Stimulated activated CD4-positive, alpha-beta T cell treated with anti-CD3 and anti-CD28 coated beads, Interleukin-15, amount 100 ng/mL, for 1 hour (primary cell): ENCODE data around the gene ZNF444.

ENCODE experiments used
- DNase-seq, 2 donors: peaks; one replicate each; pipeline ENCODE4 v3.0.0-alpha.2; 2020; ENCODE audit warnings: low read depth in 1 of 2, low spot score in 1 of 2

The ZNF444 gene

DNA sequence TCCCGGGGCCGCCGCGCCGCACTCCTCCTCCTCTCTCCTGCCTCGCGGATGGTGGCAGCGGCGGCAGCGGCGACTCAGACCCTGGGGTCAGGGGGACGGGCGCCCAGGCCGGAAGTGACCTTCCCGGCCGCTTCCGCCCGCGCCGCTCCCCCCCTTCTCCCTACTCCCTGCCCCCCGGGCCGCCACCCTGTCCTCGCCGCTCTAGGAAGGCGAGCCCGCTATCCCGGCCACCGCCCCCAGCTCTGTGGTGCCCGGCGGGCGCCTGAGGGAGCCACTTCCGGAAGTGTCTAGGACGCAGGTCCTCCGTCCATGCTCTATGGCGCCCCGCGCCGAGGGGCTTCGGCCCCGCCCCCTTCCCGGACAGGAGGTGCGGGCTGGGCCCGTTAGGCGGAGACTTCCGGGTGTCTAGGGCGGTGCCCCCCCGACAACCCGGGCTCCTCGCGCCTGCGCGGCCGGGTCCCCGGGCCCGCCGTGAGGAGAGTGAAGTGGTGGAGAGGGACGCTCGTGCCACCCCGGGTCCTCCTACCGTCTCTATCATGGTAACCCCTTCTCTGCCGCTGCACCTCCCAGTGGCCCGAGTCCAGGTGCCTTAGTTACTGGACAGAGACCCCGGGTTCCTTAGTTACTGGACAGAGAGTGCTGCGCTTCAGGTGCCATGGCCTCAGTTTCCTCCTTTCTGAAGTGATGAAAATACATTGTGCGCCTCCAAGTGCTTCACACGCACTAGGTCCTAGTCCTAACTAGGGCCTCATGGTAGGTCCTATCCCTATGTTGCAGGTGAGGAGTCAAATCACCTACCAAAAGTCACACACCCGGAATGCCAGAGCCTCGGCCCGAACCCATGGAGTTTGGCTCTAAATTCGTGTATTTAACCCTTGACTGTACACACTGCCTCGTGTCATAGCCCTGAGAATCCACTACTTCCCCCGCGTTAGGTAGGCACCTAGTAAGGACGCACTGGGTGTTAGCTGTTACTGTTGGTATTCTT lies 19.6 kb upstream of the ZNF444 start, which contains the start of gene ZNF787:
ZNF787 (minus strand) TSS at position 116 of the 988 bp plus-strand sequence. CDS start 18,078 bp downstream, outside the sequence.
- DNase-seq: peak; percentile 96 to 98

DNA sequence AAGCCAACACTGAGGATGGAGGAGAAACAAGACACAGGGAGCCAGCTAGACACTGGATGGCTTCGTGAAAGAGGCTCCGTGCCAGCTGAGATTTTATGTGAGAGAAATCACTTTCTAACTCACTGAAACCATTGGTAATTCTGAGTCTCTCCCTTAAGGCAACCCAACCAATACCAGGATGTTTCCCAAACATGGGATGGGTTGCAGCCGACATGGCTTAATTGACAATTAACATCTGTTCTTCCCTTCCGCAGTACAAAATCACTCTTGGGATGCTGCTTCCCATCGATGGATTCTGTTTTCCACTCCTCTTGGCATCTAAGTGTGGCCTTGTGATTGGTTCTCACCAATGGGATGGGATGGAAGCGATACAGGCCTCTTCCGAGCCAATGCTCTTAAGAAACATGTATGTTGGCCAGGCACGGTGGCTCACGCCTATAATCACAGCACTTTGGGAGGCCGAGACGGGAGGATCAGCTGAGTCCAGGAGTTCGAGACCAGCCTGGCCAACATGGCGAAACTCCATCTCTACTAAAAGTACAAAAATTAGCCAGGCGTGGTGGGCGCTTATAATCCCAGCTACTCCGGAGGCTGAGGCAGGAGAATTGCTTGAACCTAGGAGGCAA lies 17.7 kb upstream of the ZNF444 start:
- DNase-seq: no peak

DNA sequence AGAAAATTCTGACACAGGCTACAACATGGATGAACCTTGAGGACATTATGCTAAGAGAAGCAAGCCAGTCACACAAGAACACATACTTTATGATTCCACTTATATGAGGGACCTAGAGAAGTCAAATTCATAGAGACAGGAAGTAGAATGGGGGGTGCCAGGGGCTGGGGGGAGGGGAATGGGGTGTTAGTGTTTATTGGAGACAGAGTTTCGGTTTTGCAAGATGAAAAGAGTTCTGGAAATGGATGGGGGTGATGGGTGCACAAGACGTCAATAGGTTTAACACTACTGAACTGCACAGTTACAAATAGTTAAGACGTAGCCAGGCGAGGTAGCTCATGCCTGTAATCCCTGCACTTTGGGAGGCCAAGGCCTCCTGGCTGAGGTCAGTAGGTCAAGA lies 16.5 kb upstream of the ZNF444 start:
- DNase-seq: no peak

DNA sequence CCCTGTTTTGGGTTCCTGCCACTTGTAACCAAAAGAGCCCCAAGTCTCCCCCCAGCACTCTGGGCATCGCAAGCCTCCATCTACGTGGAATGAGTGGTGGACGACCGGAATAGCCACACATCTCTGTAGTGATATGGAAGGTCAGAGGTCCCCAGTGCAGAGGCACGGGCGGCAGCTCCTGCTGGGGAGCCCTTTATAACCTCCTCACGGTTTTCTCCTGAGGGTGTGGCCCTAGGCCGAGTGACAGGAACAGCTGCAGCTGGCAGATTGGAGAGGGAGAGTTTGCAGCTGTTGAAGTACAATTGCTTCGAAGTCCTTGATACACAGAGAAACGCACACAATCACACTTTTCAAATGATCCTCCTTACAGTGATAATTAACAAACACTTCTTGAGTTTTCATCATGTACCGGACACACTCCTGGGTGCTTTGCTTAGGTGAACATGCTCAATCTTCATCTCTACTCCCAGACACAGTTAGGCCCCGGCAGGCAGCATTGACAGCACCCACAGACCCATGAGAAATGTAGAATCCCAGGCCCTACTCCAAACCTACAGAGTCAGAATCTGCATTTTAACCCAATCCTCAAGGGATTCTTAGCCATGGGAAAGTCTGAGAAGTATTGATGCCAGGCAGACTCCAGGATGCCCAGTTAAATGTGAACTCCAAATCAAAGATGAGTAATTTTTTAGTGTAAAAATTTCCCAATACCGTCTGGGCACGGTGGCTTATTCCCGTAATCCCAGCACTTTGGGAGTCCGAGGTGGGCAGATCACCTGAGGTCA lies 15.1 kb upstream of the ZNF444 start:
- DNase-seq: no peak

DNA sequence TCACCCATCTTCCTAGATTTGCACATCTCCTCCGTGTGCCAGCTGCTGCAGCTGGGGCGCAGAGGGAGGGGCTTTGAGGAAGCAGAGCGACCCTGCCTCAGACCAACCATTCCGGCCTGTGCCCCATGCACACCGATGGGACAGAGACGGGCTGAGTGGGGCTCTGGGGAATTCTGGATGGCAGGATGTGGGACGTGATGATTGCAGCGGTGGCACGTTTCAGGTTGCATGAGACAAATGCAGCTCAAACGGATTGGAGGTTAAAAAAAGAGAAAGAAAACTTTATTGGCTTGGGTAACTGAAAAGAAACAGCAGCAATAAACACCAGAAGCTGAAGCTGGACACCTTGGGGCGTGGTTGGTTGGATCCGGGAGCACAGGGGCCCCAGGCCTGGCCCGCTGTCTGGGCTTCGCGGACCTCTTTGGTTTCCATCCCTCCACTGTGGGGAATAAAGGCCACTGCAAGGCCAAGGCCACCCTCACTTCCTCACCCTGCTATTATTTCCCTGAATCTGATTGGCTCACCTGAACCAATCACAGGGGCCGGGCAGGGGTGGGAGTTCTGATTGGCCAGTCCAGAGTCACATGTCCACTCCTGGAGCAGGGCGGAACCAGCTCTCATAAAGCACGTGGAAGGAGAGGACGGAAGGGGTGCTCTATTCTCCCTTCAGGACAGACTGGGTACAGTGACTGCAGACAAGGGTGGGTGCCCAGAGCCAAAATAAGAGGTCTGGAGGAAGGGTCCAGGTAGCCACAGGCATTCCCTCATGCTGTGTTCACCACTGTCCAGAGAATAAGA lies 13.9 kb upstream of the ZNF444 start:
- no peak for DNase-seq

DNA sequence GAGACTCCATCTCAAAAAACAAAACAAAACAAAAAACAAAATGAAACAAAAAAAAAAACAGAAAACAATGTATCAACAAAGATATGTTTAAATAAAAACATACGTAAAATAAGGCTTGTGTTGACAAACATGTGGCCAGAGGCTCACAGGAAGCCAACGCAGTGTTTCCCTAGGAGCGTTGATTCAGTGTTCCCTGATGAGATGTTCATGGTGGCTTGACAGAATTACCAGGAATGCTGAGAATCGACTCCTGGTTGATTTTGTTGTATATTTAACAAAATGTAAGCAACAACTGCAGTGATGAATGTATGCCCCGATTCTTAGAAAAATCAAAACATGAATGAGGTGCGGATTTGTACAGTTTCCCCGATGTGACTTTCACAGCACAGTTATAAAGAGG lies 11.1 kb upstream of the ZNF444 start:
- DNase-seq: no peak

DNA sequence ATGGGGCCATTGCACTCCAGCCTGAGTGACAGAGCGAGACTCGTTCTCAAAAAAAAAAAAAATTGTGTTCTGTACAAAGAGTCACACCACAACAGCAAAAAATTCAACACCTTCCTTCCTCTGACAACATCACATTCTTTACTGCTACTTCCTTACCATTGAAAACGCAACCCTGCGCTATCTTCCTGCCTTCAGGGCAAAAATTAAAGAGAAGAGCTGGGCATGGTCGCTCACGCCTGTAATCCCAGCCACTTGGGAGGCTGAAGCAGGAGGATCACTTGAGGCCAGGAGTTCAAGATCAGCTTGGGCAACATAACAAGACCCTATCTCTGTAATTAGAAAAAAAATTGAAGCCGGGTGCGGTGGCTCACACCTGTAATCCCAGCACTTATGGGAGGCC lies 9.4 kb upstream of the ZNF444 start:
- no peak for DNase-seq

DNA sequence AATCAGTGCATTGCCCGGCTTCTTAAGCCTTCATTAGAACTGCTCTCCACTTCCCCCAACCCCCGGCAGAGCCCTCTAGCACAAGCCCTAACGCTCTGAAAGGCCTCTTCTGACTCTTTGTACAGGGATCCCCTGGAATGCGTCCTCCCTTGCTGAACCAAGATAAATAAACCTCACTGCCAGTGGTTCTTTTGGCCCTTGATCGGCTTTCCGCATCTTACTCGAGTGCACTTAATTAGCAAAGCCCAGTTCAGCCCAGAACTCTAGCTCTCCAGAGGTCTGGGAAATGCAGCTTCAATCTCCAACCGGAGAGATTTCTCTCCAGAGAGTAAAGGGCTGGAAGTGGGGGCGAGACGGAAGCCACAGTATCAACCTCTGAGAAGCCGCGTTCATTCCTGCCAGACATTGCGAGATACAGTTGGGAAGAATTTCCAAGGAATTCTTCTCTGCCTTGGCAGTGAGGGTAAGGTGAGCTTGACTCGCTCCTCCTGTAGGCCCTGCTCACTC lies 8.7 kb upstream of the ZNF444 start:
- no peak for DNase-seq

DNA sequence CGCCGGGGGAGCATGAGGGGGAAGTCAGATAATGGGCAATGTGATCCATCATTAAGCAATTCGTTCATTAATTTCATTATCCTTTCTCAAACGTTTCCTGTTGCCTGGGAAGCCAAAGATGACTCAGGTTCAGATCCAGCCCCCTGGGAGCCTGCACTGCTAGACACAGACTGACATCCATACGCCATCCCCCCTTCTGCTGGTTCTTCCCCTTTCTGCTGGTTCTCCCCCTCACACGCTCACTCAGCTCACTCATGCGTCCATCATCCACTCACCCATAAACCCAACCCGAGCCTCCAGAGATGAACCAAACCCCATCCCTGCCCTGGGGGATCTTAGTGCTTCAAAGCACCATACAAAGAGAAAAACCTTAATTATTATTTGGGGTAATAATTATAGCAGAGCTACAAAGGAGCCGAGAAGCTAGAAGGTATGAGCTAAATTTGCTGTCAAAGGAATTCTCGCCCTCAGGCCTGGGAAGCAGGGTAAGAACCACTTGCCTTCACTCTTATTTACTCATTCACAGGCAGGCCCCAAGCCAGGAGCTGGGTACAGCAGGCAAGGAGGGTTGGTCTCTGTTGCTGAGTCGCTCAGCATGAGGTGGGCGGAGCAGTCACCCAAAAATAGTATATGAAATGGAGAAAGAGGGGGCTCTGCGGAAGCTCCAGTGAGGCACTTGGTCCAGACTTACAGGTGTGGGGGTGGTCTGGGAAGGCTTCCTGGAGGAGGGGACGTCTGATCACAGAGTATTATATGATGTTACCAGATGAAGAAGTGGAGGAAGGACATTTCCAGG lies 7.0 kb upstream of the ZNF444 start:
- no peak for DNase-seq

DNA sequence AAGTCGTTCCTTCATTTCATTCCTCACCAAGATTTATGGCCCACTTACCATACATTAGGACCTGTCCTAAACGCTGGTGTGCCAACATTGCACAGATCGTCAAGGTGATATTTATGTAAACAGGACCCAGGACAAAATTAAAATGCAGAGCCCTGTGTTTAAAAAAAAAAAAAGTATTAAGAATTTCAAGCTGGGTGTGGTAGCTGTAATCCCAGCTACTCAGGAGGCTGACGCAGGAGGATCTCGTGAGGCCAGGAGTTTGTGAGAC lies 6.5 kb upstream of the ZNF444 start:
- DNase-seq: no peak

DNA sequence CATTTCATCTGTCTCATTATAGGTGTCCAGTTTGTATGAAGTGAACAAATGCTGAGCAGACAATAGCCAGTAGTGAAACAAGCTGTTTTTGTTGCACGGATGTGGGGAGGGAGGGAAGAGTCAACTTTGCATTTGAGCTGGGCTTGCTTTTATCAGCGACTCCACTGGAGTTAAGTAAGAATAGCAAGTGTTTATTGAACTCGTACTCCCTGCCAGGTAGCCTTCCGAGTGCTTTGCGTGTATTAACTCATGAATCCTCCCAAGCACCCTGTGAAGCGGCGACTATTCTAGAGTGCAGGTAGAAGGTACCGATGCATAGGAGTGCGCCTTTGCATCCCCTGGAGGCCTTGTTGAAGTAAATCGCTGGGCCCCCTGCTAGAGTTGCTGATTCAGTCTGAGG lies 4.7 kb upstream of the ZNF444 start:
- DNase-seq: no peak

DNA sequence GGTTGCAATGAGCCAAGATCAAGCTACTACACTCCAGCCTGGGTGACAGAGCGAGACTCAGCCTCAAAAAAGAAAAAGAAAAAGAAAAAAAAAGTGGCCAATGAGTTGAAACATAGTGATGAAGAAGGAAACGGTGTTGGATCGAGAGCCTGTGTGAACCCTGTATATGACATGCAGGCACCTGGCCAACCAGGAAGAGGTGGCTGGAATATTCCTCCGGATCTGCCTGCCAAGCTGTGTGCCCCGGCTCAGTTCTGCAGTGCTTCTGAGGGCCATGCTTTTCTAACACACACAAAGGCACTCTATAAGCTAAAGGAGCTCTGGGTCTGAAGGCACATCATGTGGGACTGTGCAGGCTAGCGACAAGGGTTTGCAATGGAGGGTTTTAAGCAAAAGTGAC lies 3.7 kb upstream of the ZNF444 start:
- DNase-seq: no peak

DNA sequence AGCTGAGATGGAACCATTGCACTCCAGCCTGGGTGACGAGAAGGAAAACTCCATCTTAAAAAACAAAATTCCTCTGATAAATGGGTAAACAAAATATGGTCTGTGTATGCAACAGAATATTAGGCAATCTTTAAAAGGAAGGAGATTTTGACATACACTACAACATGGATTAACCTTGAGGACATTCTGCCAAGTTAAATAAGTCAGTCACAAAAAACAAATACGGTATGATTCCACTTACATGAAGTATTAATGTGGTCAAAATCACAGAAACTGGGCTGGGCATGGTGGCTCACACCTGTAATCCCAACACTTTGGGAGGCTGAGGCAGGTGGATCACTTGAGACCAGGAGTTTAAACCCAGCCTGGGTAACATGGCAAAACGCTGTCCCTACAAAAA lies 3.0 kb upstream of the ZNF444 start:
- DNase-seq: no peak

DNA sequence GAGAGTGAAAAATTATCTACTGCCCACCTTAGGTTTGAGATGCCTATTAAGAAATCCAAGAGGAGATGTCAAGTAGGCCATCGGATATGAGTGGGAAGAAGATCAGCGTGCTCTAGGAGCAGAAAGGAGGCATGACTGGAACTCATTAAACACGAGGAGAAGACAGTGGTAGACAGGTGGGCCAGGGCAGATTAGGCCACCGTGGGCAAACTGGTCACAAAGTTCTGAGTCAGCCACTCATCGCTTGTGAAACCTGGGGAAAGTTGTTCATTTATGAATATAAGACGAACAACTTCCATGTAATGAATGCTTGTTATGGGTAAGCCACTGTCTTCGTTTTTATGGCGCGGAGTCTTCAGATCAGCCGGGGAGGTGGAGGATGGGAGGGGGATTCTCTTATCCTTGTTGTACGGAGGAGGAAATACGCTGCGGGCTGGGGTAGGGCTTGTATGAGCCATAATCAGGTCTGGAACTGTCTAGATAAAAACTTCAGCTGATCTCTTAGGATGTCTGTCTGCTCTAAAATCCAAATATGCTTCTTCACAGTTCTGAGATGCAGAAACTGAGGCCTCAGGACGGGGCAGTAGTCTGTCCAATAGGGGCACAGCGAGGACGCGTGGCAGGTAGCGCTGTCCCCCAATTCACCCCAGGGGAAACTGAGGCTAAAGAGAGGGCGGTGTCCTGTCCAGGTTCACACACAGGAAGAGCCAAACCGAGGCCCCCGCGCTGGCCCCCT lies 1.1 kb upstream of the ZNF444 start:
- no peak for DNase-seq

DNA sequence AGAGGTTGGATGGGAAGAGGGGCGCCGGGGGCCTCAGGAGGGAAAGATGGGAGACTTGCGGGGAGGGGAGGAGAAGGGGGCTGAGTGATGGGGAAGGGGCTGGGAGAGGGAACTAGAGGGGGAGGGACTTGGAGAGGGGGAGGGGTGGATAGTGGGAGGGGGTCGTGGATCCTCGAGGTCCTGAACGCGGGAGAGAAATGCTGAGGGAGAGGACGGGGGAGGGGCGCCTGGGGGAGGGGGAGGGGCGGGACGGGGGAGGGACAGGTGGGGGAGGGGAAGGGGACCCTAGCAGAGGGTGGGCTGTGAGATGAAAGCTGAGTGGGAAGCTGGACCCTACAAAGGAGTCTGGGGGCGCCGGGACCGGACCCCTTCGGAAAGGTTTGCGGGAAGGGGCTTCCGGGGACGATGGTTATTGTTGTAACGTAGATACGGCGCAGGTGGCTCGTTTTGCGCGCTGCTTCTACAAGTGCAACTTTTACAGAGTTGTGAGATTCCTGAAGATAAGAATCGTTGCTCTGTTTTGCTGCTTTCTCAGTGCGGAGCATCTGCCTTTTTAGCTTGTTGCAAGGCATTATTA lies 418 bp downstream of the ZNF444 start:
- no peak for DNase-seq

DNA sequence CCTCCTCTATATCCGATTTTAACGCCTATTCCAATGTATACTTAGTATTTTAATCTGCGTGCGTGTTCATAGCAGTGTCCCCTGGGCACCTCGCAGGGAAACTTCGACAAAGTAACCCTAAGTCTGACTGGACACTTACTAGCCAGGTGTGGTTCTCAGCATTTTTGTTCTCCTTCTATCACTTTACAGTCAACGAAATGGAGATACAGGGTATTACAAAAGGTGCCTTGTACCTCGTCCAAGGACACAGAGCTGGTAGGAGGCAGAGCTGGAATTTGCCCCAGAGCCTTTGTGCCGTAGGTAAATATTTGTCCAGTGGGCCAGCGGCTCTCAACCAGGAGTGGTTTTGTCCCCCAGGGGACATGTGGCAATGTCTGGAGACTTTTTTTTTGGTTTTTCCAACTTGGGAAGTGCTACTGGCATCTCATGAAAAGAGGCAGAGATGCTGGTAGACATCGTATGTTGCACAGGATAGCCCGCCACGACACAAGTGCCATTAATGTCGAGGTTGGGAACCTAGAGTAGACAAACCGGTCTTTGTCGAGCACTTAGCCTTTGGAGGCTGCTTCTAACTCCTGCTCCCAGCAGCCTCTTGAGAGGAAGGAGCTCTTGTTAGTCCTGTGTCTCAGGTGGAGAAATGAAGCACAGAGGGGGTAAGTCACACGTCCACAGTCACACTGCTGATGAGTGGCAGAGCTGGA lies 1.1 kb downstream of the ZNF444 start:
- DNase-seq: no peak

DNA sequence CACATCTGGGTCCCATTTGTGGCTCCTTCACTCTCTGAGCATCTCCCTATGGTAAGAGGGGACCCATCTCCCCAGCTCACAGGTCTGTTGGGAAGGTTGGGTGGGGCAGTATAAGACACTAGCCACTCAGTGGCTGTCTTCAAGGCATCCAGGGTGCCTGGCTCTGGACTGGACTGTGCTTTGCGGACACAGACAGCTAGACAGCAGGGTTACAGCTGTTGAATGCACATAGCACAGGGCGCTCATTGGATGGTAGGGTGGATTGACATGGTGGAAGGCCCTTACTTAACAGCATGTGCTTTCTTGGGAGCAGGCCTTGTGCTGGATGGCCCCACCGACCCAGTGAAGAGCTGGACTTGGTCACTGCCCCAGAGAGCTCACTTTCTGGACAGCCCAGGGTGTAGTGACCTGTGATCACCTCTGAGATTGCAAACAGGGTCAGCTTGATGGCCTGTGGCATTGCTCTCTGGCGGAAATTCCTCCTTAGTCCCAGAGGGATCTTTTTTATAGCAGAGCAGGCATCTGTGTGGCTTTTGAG lies 1.9 kb downstream of the ZNF444 start:
- DNase-seq: no peak

DNA sequence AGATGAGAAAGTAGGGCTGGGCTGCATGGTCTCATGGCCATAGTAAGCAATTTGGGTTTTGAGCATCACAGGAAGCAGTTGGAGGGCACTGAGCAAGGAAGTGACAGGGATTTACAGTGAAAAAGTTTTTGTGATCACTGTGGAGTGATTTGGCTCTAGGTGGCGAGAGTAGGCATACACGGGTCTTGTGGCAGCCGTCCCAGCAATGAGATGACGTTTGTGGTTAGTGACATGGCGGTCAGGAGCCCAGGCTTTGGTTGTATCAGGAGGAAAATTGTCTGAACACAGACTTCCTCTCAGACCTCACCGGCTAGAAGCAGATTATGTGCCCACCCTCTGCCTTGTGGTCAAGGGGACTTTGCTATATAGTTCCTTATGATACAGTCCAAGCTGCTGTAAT lies 3.3 kb downstream of the ZNF444 start:
- no peak for DNase-seq
